ENCODE data around the gene RIPOR3.
"Not testable (repeated sequence)": the region's sequence is repeated elsewhere in the genome, so short reads cannot be mapped to it uniquely, and the experiment has no call there.

The RIPOR3 gene

GRCh38 chr20:50600281-50600895 lies 91.0 kb downstream of the RIPOR3 start:
- H3K27me3 ChIP-seq (ENCODE audit: control insufficient read depth in 5 of 5, insufficient read depth in 4 of 5, low read length in 5 of 5), result peaks cover 6 to 29% (median 23%) of the 10 kb centered on the region in 5 donors

GRCh38 chr20:50598768-50599167 lies 92.6 kb downstream of the RIPOR3 start:
- H3K27ac ChIP-seq (ENCODE audit: low read depth, low read length); H3K9ac ChIP-seq (ENCODE audit: low read length in 5 of 5); H3K36me3 ChIP-seq (ENCODE audit: control insufficient read depth in 5 of 5, insufficient read depth in 5 of 5, low read length in 5 of 5); H3K4me1 ChIP-seq (ENCODE audit: control insufficient read depth in 5 of 5, insufficient read depth in 5 of 5, low read length in 5 of 5); H3K9me3 ChIP-seq (ENCODE audit: control insufficient read depth in 5 of 5, low read length in 5 of 5); H3K4me3 ChIP-seq (ENCODE audit: low read depth in 1 of 5, low read length in 5 of 5): not testable (repeated sequence)
- peaks cover 6 to 36% (median 21%) of the 10 kb centered on the region in 5 donors for H3K27me3 ChIP-seq (ENCODE audit: control insufficient read depth in 5 of 5, insufficient read depth in 4 of 5, low read length in 5 of 5)

More at GRCh38 chr20:50600281-50600895, 91.0 kb downstream of the RIPOR3 start:
- Histone ChIP-seq H3K36me3 (ENCODE audit: control insufficient read depth in 5 of 5, insufficient read depth in 5 of 5, low read length in 5 of 5) (peaks cover 0 to 2% (median 0%) of the 10 kb centered on the region in 5 donors), H3K9ac (ENCODE audit: low read length in 5 of 5) (no peak overlapping the region), H3K27ac (ENCODE audit: low read depth, low read length) (no peak overlapping the region), H3K4me3 (ENCODE audit: low read depth in 1 of 5, low read length in 5 of 5) (no peak overlapping the region), H3K4me1 (ENCODE audit: control insufficient read depth in 5 of 5, insufficient read depth in 5 of 5, low read length in 5 of 5) (peaks cover 0 to 6% (median 0%) of the 10 kb centered on the region in 5 donors), H3K9me3 (ENCODE audit: control insufficient read depth in 5 of 5, low read length in 5 of 5) (no peaks in the 10 kb centered on the region)

- no peaks in the 10 kb centered on the region for H3K9me3 ChIP-seq (ENCODE audit: control insufficient read depth in 5 of 5, low read length in 5 of 5)
- H3K27me3 ChIP-seq (ENCODE audit: control insufficient read depth in 5 of 5, insufficient read depth in 4 of 5, low read length in 5 of 5), result peaks cover 6 to 36% (median 21%) of the 10 kb centered on the region in 5 donors
- no peak overlapping the region for H3K4me3 ChIP-seq (ENCODE audit: low read depth in 1 of 5, low read length in 5 of 5)
- no peak overlapping the region for H3K9ac ChIP-seq (ENCODE audit: low read length in 5 of 5)
- H3K27ac ChIP-seq (ENCODE audit: low read depth, low read length), result no peak overlapping the region
- H3K4me1 ChIP-seq (ENCODE audit: control insufficient read depth in 5 of 5, insufficient read depth in 5 of 5, low read length in 5 of 5), result peaks cover 0 to 6% (median 0%) of the 10 kb centered on the region in 5 donors
- no peaks in the 10 kb centered on the region for H3K36me3 ChIP-seq (ENCODE audit: control insufficient read depth in 5 of 5, insufficient read depth in 5 of 5, low read length in 5 of 5)
Measured at GRCh38 chr20:50598074-50598473, 93.3 kb downstream of the RIPOR3 start.

GRCh38 chr20:50597406-50597969 lies 93.9 kb downstream of the RIPOR3 start:
- H3K4me1 ChIP-seq (ENCODE audit: control insufficient read depth in 5 of 5, insufficient read depth in 5 of 5, low read length in 5 of 5), result peaks cover 0 to 12% (median 5%) of the 10 kb centered on the region in 5 donors
- H3K4me3 ChIP-seq (ENCODE audit: low read depth in 1 of 5, low read length in 5 of 5), result no peak overlapping the region
- H3K27ac ChIP-seq (ENCODE audit: low read depth, low read length), result no peak overlapping the region
- H3K9ac ChIP-seq (ENCODE audit: low read length in 5 of 5), result no peak overlapping the region
- H3K27me3 ChIP-seq (ENCODE audit: control insufficient read depth in 5 of 5, insufficient read depth in 4 of 5, low read length in 5 of 5), result peaks cover 6 to 33% (median 21%) of the 10 kb centered on the region in 5 donors
- H3K36me3 ChIP-seq (ENCODE audit: control insufficient read depth in 5 of 5, insufficient read depth in 5 of 5, low read length in 5 of 5), result peaks cover 0 to 1% (median 0%) of the 10 kb centered on the region in 5 donors
- H3K9me3 ChIP-seq (ENCODE audit: control insufficient read depth in 5 of 5, low read length in 5 of 5), result no peaks in the 10 kb centered on the region

DNA sequence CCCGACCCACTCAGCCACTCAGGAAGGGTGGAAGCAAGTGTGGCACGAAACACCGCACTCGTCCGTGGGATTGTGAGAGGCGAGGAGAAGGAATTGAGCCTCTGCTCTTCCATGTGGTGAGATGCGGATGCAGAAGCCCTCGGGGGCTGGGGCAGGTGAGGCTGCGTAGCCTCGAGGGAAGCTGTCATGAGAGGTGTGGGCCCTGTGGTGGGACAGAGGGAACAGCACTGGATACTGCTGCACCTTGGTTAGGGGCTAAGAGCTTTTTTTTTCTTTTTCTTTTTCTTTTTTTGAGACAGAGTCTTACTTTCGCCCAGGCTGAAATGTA lies 94.7 kb downstream of the RIPOR3 start:
- Histone ChIP-seq H3K4me3 (ENCODE audit: low read depth in 1 of 5, low read length in 5 of 5) (no peak overlapping the region), H3K27ac (ENCODE audit: low read depth, low read length) (no peak overlapping the region), H3K9me3 (ENCODE audit: control insufficient read depth in 5 of 5, low read length in 5 of 5) (no peaks in the 10 kb centered on the region), H3K27me3 (ENCODE audit: control insufficient read depth in 5 of 5, insufficient read depth in 4 of 5, low read length in 5 of 5) (peaks cover 6 to 30% (median 21%) of the 10 kb centered on the region in 5 donors), H3K4me1 (ENCODE audit: control insufficient read depth in 5 of 5, insufficient read depth in 5 of 5, low read length in 5 of 5) (peaks cover 0 to 19% (median 11%) of the 10 kb centered on the region in 5 donors), H3K36me3 (ENCODE audit: control insufficient read depth in 5 of 5, insufficient read depth in 5 of 5, low read length in 5 of 5) (peaks cover 0 to 6% (median 0%) of the 10 kb centered on the region in 5 donors), H3K9ac (ENCODE audit: low read length in 5 of 5) (no peak overlapping the region)

DNA sequence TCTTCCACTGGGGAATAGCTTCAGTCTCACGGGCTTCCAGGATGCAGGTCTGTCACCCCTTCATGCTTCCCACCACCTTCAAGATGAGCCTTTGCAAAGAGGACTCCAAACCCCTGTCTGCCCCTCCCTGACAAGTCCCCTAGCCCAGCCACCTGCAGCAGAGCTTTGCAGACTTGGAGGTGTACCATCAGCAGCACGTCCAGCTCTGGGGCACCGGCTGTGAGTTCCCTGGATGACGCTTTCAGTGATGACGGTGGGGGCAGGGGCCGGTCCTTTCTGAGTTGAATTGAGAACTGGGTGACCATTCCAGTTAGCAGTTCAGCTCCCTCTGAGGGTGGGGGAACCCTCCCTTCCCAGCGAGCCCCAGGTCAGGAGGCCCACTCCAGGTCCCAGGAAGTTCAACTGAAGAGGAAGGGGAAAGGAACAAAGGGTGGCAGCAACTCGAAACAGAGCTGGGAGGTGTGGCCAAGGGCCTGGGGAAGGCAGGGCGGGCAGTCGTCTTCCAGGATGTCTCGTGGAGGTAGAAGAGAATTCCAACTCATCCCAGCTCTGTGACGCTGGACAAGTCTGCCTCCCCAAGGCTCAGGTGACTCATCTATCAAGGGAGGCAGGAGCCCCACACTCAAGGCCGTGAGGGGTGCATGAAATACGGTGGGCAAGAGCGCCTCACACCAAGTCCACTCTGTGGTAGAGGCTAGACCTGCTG lies 95.2 kb downstream of the RIPOR3 start:
- peaks cover 6 to 30% (median 21%) of the 10 kb centered on the region in 5 donors for H3K27me3 ChIP-seq (ENCODE audit: control insufficient read depth in 5 of 5, insufficient read depth in 4 of 5, low read length in 5 of 5)
- no peaks in the 10 kb centered on the region for H3K9me3 ChIP-seq (ENCODE audit: control insufficient read depth in 5 of 5, low read length in 5 of 5)
- H3K36me3 ChIP-seq (ENCODE audit: control insufficient read depth in 5 of 5, insufficient read depth in 5 of 5, low read length in 5 of 5), result peaks cover 0 to 6% (median 0%) of the 10 kb centered on the region in 5 donors
- peaks cover 0 to 21% (median 11%) of the 10 kb centered on the region in 5 donors for H3K4me1 ChIP-seq (ENCODE audit: control insufficient read depth in 5 of 5, insufficient read depth in 5 of 5, low read length in 5 of 5)
- H3K4me3 ChIP-seq (ENCODE audit: low read depth in 1 of 5, low read length in 5 of 5), result no peak overlapping the region
- no peak overlapping the region for H3K27ac ChIP-seq (ENCODE audit: low read depth, low read length)
- H3K9ac ChIP-seq (ENCODE audit: low read length in 5 of 5), result no peak overlapping the region

- Histone ChIP-seq H3K9ac (ENCODE audit: low read length in 5 of 5) (no peak overlapping the region), H3K27me3 (ENCODE audit: control insufficient read depth in 5 of 5, insufficient read depth in 4 of 5, low read length in 5 of 5) (peaks cover 6 to 30% (median 21%) of the 10 kb centered on the region in 5 donors), H3K4me1 (ENCODE audit: control insufficient read depth in 5 of 5, insufficient read depth in 5 of 5, low read length in 5 of 5) (peaks cover 0 to 21% (median 11%) of the 10 kb centered on the region in 5 donors), H3K36me3 (ENCODE audit: control insufficient read depth in 5 of 5, insufficient read depth in 5 of 5, low read length in 5 of 5) (peaks cover 0 to 8% (median 0%) of the 10 kb centered on the region in 5 donors), H3K27ac (ENCODE audit: low read depth, low read length) (no peak overlapping the region), H3K4me3 (ENCODE audit: low read depth in 1 of 5, low read length in 5 of 5) (no peak overlapping the region), H3K9me3 (ENCODE audit: control insufficient read depth in 5 of 5, low read length in 5 of 5) (no peaks in the 10 kb centered on the region)
Measured at GRCh38 chr20:50595433-50595895, 95.9 kb downstream of the RIPOR3 start.

DNA sequence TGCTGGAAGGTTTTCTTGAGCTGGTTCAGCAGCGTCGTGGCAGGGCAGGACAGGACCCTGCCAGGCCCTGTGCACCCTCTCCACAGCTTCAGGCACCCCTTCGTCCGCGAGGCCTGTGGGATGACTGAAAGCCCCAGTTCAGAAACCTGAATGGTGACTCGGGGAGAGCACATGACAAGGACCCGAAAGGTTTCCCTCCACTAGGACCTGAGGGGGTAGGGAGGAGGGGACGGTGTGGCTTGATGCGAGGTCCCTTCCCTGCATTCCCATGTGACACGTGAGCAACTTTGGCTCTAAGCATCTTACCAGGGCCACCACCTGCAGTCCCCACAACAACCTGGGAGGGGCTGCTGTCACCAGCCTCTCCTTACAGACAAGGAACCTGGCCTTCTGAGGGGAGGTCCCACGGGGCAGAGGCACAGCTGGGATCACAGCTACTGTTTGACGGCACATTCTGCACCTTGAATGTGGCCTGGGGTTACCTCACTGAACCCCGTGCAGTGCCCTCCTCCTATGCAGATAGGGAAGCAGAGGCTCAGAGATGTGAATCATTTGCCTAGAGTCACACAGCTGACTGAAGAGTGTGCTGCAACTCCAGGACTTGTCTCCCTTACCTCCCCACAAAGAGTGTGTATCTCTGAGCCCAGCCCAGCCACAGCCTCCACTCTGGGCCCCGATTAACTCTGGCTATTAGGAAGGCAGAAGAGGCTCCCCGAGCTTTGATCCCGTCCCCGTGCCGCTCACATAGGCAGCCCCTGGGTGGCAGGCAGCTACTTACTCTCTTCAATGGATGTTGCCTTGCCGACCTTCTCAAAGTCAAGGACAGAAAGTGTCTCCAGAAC lies 96.5 kb downstream of the RIPOR3 start:
- Histone ChIP-seq H3K9ac (ENCODE audit: low read length in 5 of 5) (no peak overlapping the region), H3K4me3 (ENCODE audit: low read depth in 1 of 5, low read length in 5 of 5) (no peak overlapping the region), H3K9me3 (ENCODE audit: control insufficient read depth in 5 of 5, low read length in 5 of 5) (no peaks in the 10 kb centered on the region), H3K36me3 (ENCODE audit: control insufficient read depth in 5 of 5, insufficient read depth in 5 of 5, low read length in 5 of 5) (peaks cover 0 to 14% (median 3%) of the 10 kb centered on the region in 5 donors), H3K27me3 (ENCODE audit: control insufficient read depth in 5 of 5, insufficient read depth in 4 of 5, low read length in 5 of 5) (peaks cover 6 to 30% (median 21%) of the 10 kb centered on the region in 5 donors), H3K27ac (ENCODE audit: low read depth, low read length) (no peak overlapping the region), H3K4me1 (ENCODE audit: control insufficient read depth in 5 of 5, insufficient read depth in 5 of 5, low read length in 5 of 5) (peaks cover 0 to 21% (median 11%) of the 10 kb centered on the region in 5 donors)

GRCh38 chr20:50594231-50594590 lies 97.1 kb downstream of the RIPOR3 start:
- Histone ChIP-seq H3K9me3 (ENCODE audit: control insufficient read depth in 5 of 5, low read length in 5 of 5) (no peaks in the 10 kb centered on the region), H3K4me3 (ENCODE audit: low read depth in 1 of 5, low read length in 5 of 5) (no peak overlapping the region), H3K27ac (ENCODE audit: low read depth, low read length) (no peak overlapping the region), H3K27me3 (ENCODE audit: control insufficient read depth in 5 of 5, insufficient read depth in 4 of 5, low read length in 5 of 5) (peaks cover 6 to 30% (median 21%) of the 10 kb centered on the region in 5 donors), H3K4me1 (ENCODE audit: control insufficient read depth in 5 of 5, insufficient read depth in 5 of 5, low read length in 5 of 5) (peaks cover 0 to 21% (median 11%) of the 10 kb centered on the region in 5 donors), H3K9ac (ENCODE audit: low read length in 5 of 5) (no peak overlapping the region), H3K36me3 (ENCODE audit: control insufficient read depth in 5 of 5, insufficient read depth in 5 of 5, low read length in 5 of 5) (peaks cover 0 to 18% (median 7%) of the 10 kb centered on the region in 5 donors)
